ENCODE results near the gene DMXL2.
"Not testable (repeated sequence)": the region's sequence is repeated elsewhere in the genome, so short reads cannot be mapped to it uniquely, and the experiment has no call there.

Gene DMXL2

GRCh38 chr15:51470512-51470911 is 152.1 kb downstream of the DMXL2 start:
- H3K36me3 ChIP-seq (ENCODE audit: control insufficient read depth, insufficient read depth, low read length) = no peaks in the 10 kb centered on the region
- no peaks in the 10 kb centered on the region for H3K9me3 ChIP-seq (ENCODE audit: control insufficient read depth, low read length)
- H3K27me3 ChIP-seq (replicated peaks; ENCODE audit: control insufficient read depth, insufficient read depth, low read length, poor library complexity, severe bottlenecking) = no peaks in the 10 kb centered on the region
- no peak overlapping the region for H3K4me3 ChIP-seq (ENCODE audit: insufficient read depth, low read depth, low read length, poor library complexity, severe bottlenecking)
- no peak overlapping the region for H3K27ac ChIP-seq (ENCODE audit: insufficient read depth, low read length, poor library complexity, severe bottlenecking)
- no peak for DNase-seq
- H3K4me1 ChIP-seq (ENCODE audit: control insufficient read depth, insufficient read depth, low read length, poor library complexity, severe bottlenecking) = no peaks in the 10 kb centered on the region

- DNase-seq = no peak
- Histone ChIP-seq H3K4me1 (ENCODE audit: control insufficient read depth, insufficient read depth, low read length, poor library complexity, severe bottlenecking) (no peaks in the 10 kb centered on the region), H3K36me3 (ENCODE audit: control insufficient read depth, insufficient read depth, low read length) (peaks cover 4% of the 10 kb centered on the region), H3K27ac (ENCODE audit: insufficient read depth, low read length, poor library complexity, severe bottlenecking) (no peak overlapping the region), H3K4me3 (ENCODE audit: insufficient read depth, low read depth, low read length, poor library complexity, severe bottlenecking) (no peak overlapping the region), H3K9me3 (ENCODE audit: control insufficient read depth, low read length) (no peaks in the 10 kb centered on the region), H3K27me3 (replicated peaks; ENCODE audit: control insufficient read depth, insufficient read depth, low read length, poor library complexity, severe bottlenecking) (no peaks in the 10 kb centered on the region)
Observed at GRCh38 chr15:51460796-51461195, 161.8 kb downstream of the DMXL2 start.

- Histone ChIP-seq H3K4me3 (ENCODE audit: insufficient read depth, low read depth, low read length, poor library complexity, severe bottlenecking) (no peak overlapping the region), H3K9me3 (ENCODE audit: control insufficient read depth, low read length) (no peaks in the 10 kb centered on the region), H3K27ac (ENCODE audit: insufficient read depth, low read length, poor library complexity, severe bottlenecking) (no peak overlapping the region), H3K36me3 (ENCODE audit: control insufficient read depth, insufficient read depth, low read length) (no peaks in the 10 kb centered on the region), H3K27me3 (replicated peaks; ENCODE audit: control insufficient read depth, insufficient read depth, low read length, poor library complexity, severe bottlenecking) (no peaks in the 10 kb centered on the region), H3K4me1 (ENCODE audit: control insufficient read depth, insufficient read depth, low read length, poor library complexity, severe bottlenecking) (no peaks in the 10 kb centered on the region)
- DNase-seq = no peak
Observed at GRCh38 chr15:51450001-51450400, 172.6 kb downstream of the DMXL2 start.

GRCh38 chr15:51448622-51449399 is 173.8 kb downstream of the DMXL2 start:
- Histone ChIP-seq H3K27me3 (replicated peaks; ENCODE audit: control insufficient read depth, insufficient read depth, low read length, poor library complexity, severe bottlenecking) (no peaks in the 10 kb centered on the region), H3K36me3 (ENCODE audit: control insufficient read depth, insufficient read depth, low read length) (no peaks in the 10 kb centered on the region), H3K4me3 (ENCODE audit: insufficient read depth, low read depth, low read length, poor library complexity, severe bottlenecking) (no peak overlapping the region), H3K9me3 (ENCODE audit: control insufficient read depth, low read length) (no peaks in the 10 kb centered on the region), H3K4me1 (ENCODE audit: control insufficient read depth, insufficient read depth, low read length, poor library complexity, severe bottlenecking) (no peaks in the 10 kb centered on the region), H3K27ac (ENCODE audit: insufficient read depth, low read length, poor library complexity, severe bottlenecking) (no peak overlapping the region)
- DNase-seq = no peak

GRCh38 chr15:51447855-51448621 is 174.5 kb downstream of the DMXL2 start:
- H3K9me3 ChIP-seq (ENCODE audit: control insufficient read depth, low read length) = no peaks in the 10 kb centered on the region
- H3K27ac ChIP-seq (ENCODE audit: insufficient read depth, low read length, poor library complexity, severe bottlenecking) = no peak overlapping the region
- no peak for DNase-seq
- no peaks in the 10 kb centered on the region for H3K27me3 ChIP-seq (replicated peaks; ENCODE audit: control insufficient read depth, insufficient read depth, low read length, poor library complexity, severe bottlenecking)
- H3K36me3 ChIP-seq (ENCODE audit: control insufficient read depth, insufficient read depth, low read length) = no peaks in the 10 kb centered on the region
- no peak overlapping the region for H3K4me3 ChIP-seq (ENCODE audit: insufficient read depth, low read depth, low read length, poor library complexity, severe bottlenecking)
- H3K4me1 ChIP-seq (ENCODE audit: control insufficient read depth, insufficient read depth, low read length, poor library complexity, severe bottlenecking) = no peaks in the 10 kb centered on the region

GRCh38 chr15:51446029-51446744 is 176.4 kb downstream of the DMXL2 start:
- H3K27me3 ChIP-seq (replicated peaks; ENCODE audit: control insufficient read depth, insufficient read depth, low read length, poor library complexity, severe bottlenecking); H3K4me1 ChIP-seq (ENCODE audit: control insufficient read depth, insufficient read depth, low read length, poor library complexity, severe bottlenecking); H3K9me3 ChIP-seq (ENCODE audit: control insufficient read depth, low read length); H3K27ac ChIP-seq (ENCODE audit: insufficient read depth, low read length, poor library complexity, severe bottlenecking); H3K36me3 ChIP-seq (ENCODE audit: control insufficient read depth, insufficient read depth, low read length); H3K4me3 ChIP-seq (ENCODE audit: insufficient read depth, low read depth, low read length, poor library complexity, severe bottlenecking); DNase-seq: not testable (repeated sequence)

- no peak for DNase-seq
- Histone ChIP-seq H3K4me3 (ENCODE audit: insufficient read depth, low read depth, low read length, poor library complexity, severe bottlenecking) (no peak overlapping the region), H3K9me3 (ENCODE audit: control insufficient read depth, low read length) (no peaks in the 10 kb centered on the region), H3K36me3 (ENCODE audit: control insufficient read depth, insufficient read depth, low read length) (no peaks in the 10 kb centered on the region), H3K27me3 (replicated peaks; ENCODE audit: control insufficient read depth, insufficient read depth, low read length, poor library complexity, severe bottlenecking) (no peaks in the 10 kb centered on the region), H3K27ac (ENCODE audit: insufficient read depth, low read length, poor library complexity, severe bottlenecking) (no peak overlapping the region), H3K4me1 (ENCODE audit: control insufficient read depth, insufficient read depth, low read length, poor library complexity, severe bottlenecking) (no peaks in the 10 kb centered on the region)
Observed at GRCh38 chr15:51444807-51445206, 177.8 kb downstream of the DMXL2 start.

- Histone ChIP-seq H3K9me3 (ENCODE audit: control insufficient read depth, low read length) (no peaks in the 10 kb centered on the region), H3K27me3 (replicated peaks; ENCODE audit: control insufficient read depth, insufficient read depth, low read length, poor library complexity, severe bottlenecking) (no peaks in the 10 kb centered on the region), H3K4me1 (ENCODE audit: control insufficient read depth, insufficient read depth, low read length, poor library complexity, severe bottlenecking) (no peaks in the 10 kb centered on the region), H3K36me3 (ENCODE audit: control insufficient read depth, insufficient read depth, low read length) (no peaks in the 10 kb centered on the region), H3K4me3 (ENCODE audit: insufficient read depth, low read depth, low read length, poor library complexity, severe bottlenecking) (no peak overlapping the region), H3K27ac (ENCODE audit: insufficient read depth, low read length, poor library complexity, severe bottlenecking) (no peak overlapping the region)
- no peak for DNase-seq
Observed at GRCh38 chr15:51444112-51444511, 178.5 kb downstream of the DMXL2 start.

- no peaks in the 10 kb centered on the region for H3K36me3 ChIP-seq (ENCODE audit: control insufficient read depth, insufficient read depth, low read length)
- DNase-seq = no peak
- H3K27ac ChIP-seq (ENCODE audit: insufficient read depth, low read length, poor library complexity, severe bottlenecking) = no peak overlapping the region
- H3K9me3 ChIP-seq (ENCODE audit: control insufficient read depth, low read length) = no peaks in the 10 kb centered on the region
- no peak overlapping the region for H3K4me3 ChIP-seq (ENCODE audit: insufficient read depth, low read depth, low read length, poor library complexity, severe bottlenecking)
- H3K27me3 ChIP-seq (replicated peaks; ENCODE audit: control insufficient read depth, insufficient read depth, low read length, poor library complexity, severe bottlenecking) = no peaks in the 10 kb centered on the region
- H3K4me1 ChIP-seq (ENCODE audit: control insufficient read depth, insufficient read depth, low read length, poor library complexity, severe bottlenecking) = no peaks in the 10 kb centered on the region
Observed at GRCh38 chr15:51443282-51443914, 179.2 kb downstream of the DMXL2 start.
